GM11168 (cell line): ENCODE data around the gene PTPN1.

Experiments
- in situ Hi-C: fragments of 300-500 bp; cut with MboI; formaldehyde crosslinking; loops from one replicate; pipeline ENCODE4 v1.12.0; 2022; ENCODE audit warnings: low sequenced_read_pairs; ENCODE audit not compliant: unreplicated experiment

PTPN1 gene

GRCh38 chr20:50510706-50511542 lies 741 bp downstream of the PTPN1 start:
- in situ Hi-C loops = loop anchor here (5.0 kb wide), 1 partner anchor 61 kb away; no protein-coding TSS in a partner anchor

GRCh38 chr20:50512323-50512722 lies 2.1 kb downstream of the PTPN1 start:
- in situ Hi-C loops = loop anchor here (5.0 kb wide), 1 partner anchor 60 kb away; no protein-coding TSS in a partner anchor

GRCh38 chr20:50513169-50514034 lies 3.2 kb downstream of the PTPN1 start:
- in situ Hi-C loops = loop anchor here (5.0 kb wide), 1 partner anchor 59 kb away; no protein-coding TSS in a partner anchor

- in situ Hi-C loops = loop anchor here (5.0 kb wide), 1 partner anchor 58 kb away; no protein-coding TSS in a partner anchor
Observed at GRCh38 chr20:50514035-50514337, 3.8 kb downstream of the PTPN1 start.

GRCh38 chr20:50514750-50515149 lies 4.6 kb downstream of the PTPN1 start:
- in situ Hi-C loops = loop anchor here (5.0 kb wide), 1 partner anchor 58 kb away; no protein-coding TSS in a partner anchor

- in situ Hi-C loops = no loop called here
Observed at GRCh38 chr20:50515471-50516106, 5.4 kb downstream of the PTPN1 start.

- in situ Hi-C loops = no loop called here
Observed at GRCh38 chr20:50516180-50516934, 6.2 kb downstream of the PTPN1 start.

- in situ Hi-C loops = no loop called here
Observed at GRCh38 chr20:50516935-50517816, 7.0 kb downstream of the PTPN1 start.

GRCh38 chr20:50517817-50518154 lies 7.6 kb downstream of the PTPN1 start:
- in situ Hi-C loops = no loop called here

GRCh38 chr20:50518270-50518721 lies 8.1 kb downstream of the PTPN1 start:
- in situ Hi-C loops = no loop called here

- in situ Hi-C loops = no loop called here
Observed at GRCh38 chr20:50519036-50519762, 9.0 kb downstream of the PTPN1 start.

GRCh38 chr20:50520222-50520880 lies 10.2 kb downstream of the PTPN1 start:
- in situ Hi-C loops = no loop called here

GRCh38 chr20:50521221-50522052 lies 11.3 kb downstream of the PTPN1 start:
- in situ Hi-C loops = no loop called here

GRCh38 chr20:50522053-50522674 lies 12.0 kb downstream of the PTPN1 start:
- in situ Hi-C loops = no loop called here

GRCh38 chr20:50523552-50524167 lies 13.5 kb downstream of the PTPN1 start:
- in situ Hi-C loops = no loop called here

GRCh38 chr20:50525681-50526080 lies 15.5 kb downstream of the PTPN1 start:
- in situ Hi-C loops = no loop called here
